ENCODE results near the gene MAEA.

Gene MAEA

DNA sequence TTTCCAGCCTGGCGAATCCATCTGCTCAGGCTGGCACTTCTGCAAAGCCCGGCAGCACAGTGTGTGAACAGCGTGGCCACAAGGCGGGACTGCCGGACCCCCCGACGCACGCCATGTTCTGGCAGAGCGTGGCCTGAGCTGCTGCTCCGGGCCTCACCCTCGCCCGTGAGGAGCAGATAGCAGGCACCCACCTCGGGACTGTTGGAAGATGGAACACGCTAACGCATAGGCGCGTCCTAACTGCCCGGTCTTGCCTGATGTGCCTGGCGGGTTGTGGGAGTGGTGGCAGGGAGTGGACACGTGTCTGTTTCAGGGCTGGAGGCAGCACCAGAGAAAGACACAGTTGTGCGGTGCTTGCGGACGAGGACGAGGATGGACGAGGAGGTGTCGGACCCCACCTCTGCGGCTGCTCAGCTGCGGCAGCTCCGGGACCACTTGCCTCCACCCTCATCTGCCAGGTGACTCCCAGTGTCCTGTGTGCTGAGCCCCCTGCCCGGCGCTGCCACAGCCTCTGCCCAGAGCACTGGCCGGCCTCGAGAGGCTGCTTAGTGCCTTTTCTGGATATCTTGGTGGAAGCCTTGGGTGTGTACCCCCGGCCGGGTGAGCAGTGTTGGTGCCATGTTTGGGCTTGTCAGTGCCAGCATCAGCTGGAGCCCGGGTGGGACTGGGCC, 85.5 kb downstream of the MAEA start:
- CTCF ChIA-PET = interaction anchor here (0.9 kb wide), 1 partner anchor 24 kb away, joined by 3 read pairs; no protein-coding TSS in a partner anchor
- TF ChIP-seq CTCF (IDR thresholded peaks at IDR 0.05; ENCODE audit: insufficient read depth, low read length, missing control alignments) = no peak
- H3K4me3 ChIP-seq (ENCODE audit: low read depth, low read length) = no peak overlapping the region
- POLR2A ChIA-PET = no interaction called here
- no peak for DNase-seq (ENCODE audit: low read depth, low spot score)

DNA sequence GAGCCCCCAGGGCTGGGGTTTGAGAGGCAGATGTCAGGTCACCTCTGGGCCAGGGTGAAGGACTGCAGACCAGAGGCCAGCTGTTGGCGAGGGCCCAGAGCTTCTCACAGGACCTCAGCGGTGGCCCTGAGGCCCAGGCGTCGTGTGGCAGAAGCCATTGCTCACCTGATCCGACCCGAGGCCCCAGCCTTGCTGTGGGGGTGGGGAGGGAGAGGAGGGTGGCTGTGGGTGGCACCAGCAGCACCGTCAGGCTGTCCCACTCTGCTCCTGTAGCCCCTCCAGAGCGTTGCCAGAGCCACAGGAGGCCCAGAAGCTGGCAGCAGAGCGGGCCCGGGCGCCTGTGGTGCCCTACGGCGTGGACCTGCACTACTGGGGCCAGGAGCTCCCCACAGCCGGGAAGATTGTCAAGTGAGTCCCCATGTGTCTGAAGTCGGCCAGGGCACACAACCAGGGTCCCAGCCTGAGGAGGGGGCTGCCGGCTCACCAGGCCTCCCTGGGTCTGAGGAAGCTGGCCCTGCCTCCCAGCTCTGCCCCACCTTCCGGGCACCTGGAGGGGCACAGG, 86.2 kb downstream of the MAEA start:
- POLR2A ChIA-PET = no interaction called here
- no peak for TF ChIP-seq CTCF (IDR thresholded peaks at IDR 0.05; ENCODE audit: insufficient read depth, low read length, missing control alignments)
- no peak for DNase-seq (ENCODE audit: low read depth, low spot score)
- no peak overlapping the region for H3K4me3 ChIP-seq (ENCODE audit: low read depth, low read length)
- CTCF ChIA-PET = no interaction called here

GRCh38 chr4:1376391-1376840, 86.7 kb downstream of the MAEA start:
- ChIA-PET CTCF (interaction anchor here (1.2 kb wide), 1 partner anchor 173 kb away, joined by 4 read pairs; no protein-coding TSS in a partner anchor), POLR2A (no interaction called here)

GRCh38 chr4:1376841-1377605, 87.3 kb downstream of the MAEA start:
- ChIA-PET POLR2A (no interaction called here), CTCF (interaction anchor here (1.1 to 1.2 kb wide), 2 partner anchors 172 to 246 kb away, joined by 3 to 4 read pairs; no protein-coding TSS in a partner anchor)
- no peak for TF ChIP-seq CTCF (IDR thresholded peaks at IDR 0.05; ENCODE audit: insufficient read depth, low read length, missing control alignments)
- DNase-seq (ENCODE audit: low read depth, low spot score) = no peak
- no peak overlapping the region for H3K4me3 ChIP-seq (ENCODE audit: low read depth, low read length)

More at GRCh38 chr4:1376391-1376840, 86.7 kb downstream of the MAEA start:
- DNase-seq (ENCODE audit: low read depth, low spot score) = no peak
- H3K4me3 ChIP-seq (ENCODE audit: low read depth, low read length) = no peak overlapping the region
- TF ChIP-seq CTCF (IDR thresholded peaks at IDR 0.05; ENCODE audit: insufficient read depth, low read length, missing control alignments) = no peak

- no peak for TF ChIP-seq CTCF (IDR thresholded peaks at IDR 0.05; ENCODE audit: insufficient read depth, low read length, missing control alignments)
- no peak for DNase-seq (ENCODE audit: low read depth, low spot score)
These were observed 88.0 kb downstream of the MAEA start for GRCh38 chr4:1377606-1378261.

More at GRCh38 chr4:1377606-1378261, 88.0 kb downstream of the MAEA start:
- ChIA-PET POLR2A (no interaction called here), CTCF (interaction anchor here (1.1 to 1.2 kb wide), 2 partner anchors 171 to 247 kb away, joined by 3 to 4 read pairs; no protein-coding TSS in a partner anchor)
- no peak overlapping the region for H3K4me3 ChIP-seq (ENCODE audit: low read depth, low read length)

Data from AG04449 (cell line).